VCaP (cell line): Measurements from ENCODE around the gene GAB3.
"Not testable (repeated sequence)": the region's sequence is repeated elsewhere in the genome, so short reads cannot be mapped to it uniquely, and the experiment has no call there.

ENCODE experiments used
- H3K27ac ChIP-seq: fragments of 450-650 bp; 2 replicates; pipeline ENCODE4 v1.5.1; 2017
- CTCF ChIP-seq: fragments of 450-650 bp; conservative IDR thresholded peaks from 2 replicates; pipeline ENCODE4 v1.5.1; 2017; ENCODE audit warnings: mild to moderate bottlenecking, moderate library complexity

GAB3 gene

GRCh38 chrX:154698630-154699248, 52.1 kb downstream of the GAB3 start:
- TF ChIP-seq CTCF = no peak
- no peak overlapping the region for H3K27ac ChIP-seq

- TF ChIP-seq CTCF = no peak
- no peak overlapping the region for H3K27ac ChIP-seq
These were observed 54.2 kb downstream of the GAB3 start for GRCh38 chrX:154696676-154697045.

GRCh38 chrX:154695911-154696675, 54.8 kb downstream of the GAB3 start:
- no peak overlapping the region for H3K27ac ChIP-seq

GRCh38 chrX:154693394-154693793, 57.5 kb downstream of the GAB3 start:
- no peak for TF ChIP-seq CTCF
- H3K27ac ChIP-seq = no peak overlapping the region

More at GRCh38 chrX:154695911-154696675, 54.8 kb downstream of the GAB3 start:
- TF ChIP-seq CTCF = no peak

GRCh38 chrX:154690438-154690837, 60.4 kb downstream of the GAB3 start:
- not testable (repeated sequence) for H3K27ac ChIP-seq

GRCh38 chrX:154672084-154672483, 78.8 kb downstream of the GAB3 start:
- not testable (repeated sequence) for H3K27ac ChIP-seq

GRCh38 chrX:154670848-154671247, 80.0 kb downstream of the GAB3 start:
- not testable (repeated sequence) for H3K27ac ChIP-seq

- no peak overlapping the region for H3K27ac ChIP-seq
- TF ChIP-seq CTCF = no peak
These were observed 89.0 kb downstream of the GAB3 start for GRCh38 chrX:154661899-154662298.

GRCh38 chrX:154661170-154661569, 89.7 kb downstream of the GAB3 start:
- no peak for TF ChIP-seq CTCF
- no peak overlapping the region for H3K27ac ChIP-seq
